ENCODE results near the gene PSTK.

- TF ChIP-seq POLR2A (IDR thresholded peaks at IDR 0.05): no peak
- no peak for TF ChIP-seq CTCF (IDR thresholded peaks at IDR 0.05)
Measured at GRCh38 chr10:123016228-123016627, 36.0 kb downstream of the PSTK start.
